Mammary epithelial cell (primary cell): Measurements from ENCODE around the gene TMEM87B.

Experiments used
- CTCF ChIP-seq, 2 donors: IDR thresholded peaks in 1 of 2; conservative IDR thresholded peaks in 1 of 2; 2 replicates each; pipeline ENCODE4 v1.5.1; 2011 to 2012; ENCODE audit warnings: inconsistent platforms in 2 of 2, low read length in 2 of 2, mild to moderate bottlenecking in 2 of 2, control low read depth in 1 of 2, low read depth in 1 of 2; ENCODE audit not compliant: insufficient read depth in 1 of 2; ENCODE audit errors: extremely low read depth in 1 of 2
- EZH2 ChIP-seq: IDR thresholded peaks from 2 replicates; pipeline ENCODE4 v1.6.1; 2012; ENCODE audit warnings: low read length, inconsistent platforms, borderline replicate concordance

GRCh38 chr2:112109278-112109677, 54.2 kb downstream of the TMEM87B start:
- TF ChIP-seq CTCF (conservative IDR thresholded peaks at IDR 0.05 in 1 of 2, IDR thresholded peaks at IDR 0.05 in 1 of 2; ENCODE audit: extremely low read depth in 1 of 2, insufficient read depth in 1 of 2, low read depth in 1 of 2, low read length in 2 of 2) = no peak
- no peak for TF ChIP-seq EZH2
